ENCODE measurements around the gene CACNA1C.
"Not testable (repeated sequence)": the region's sequence is repeated elsewhere in the genome, so short reads cannot be mapped to it uniquely, and the experiment has no call there.

The CACNA1C gene

GRCh38 chr12:2126676-2127406 lies 74.1 kb downstream of the CACNA1C start:
- no peak for TF ChIP-seq CTCF (IDR thresholded peaks at IDR 0.05; ENCODE audit: low read depth, low read length, missing control alignments)

DNA sequence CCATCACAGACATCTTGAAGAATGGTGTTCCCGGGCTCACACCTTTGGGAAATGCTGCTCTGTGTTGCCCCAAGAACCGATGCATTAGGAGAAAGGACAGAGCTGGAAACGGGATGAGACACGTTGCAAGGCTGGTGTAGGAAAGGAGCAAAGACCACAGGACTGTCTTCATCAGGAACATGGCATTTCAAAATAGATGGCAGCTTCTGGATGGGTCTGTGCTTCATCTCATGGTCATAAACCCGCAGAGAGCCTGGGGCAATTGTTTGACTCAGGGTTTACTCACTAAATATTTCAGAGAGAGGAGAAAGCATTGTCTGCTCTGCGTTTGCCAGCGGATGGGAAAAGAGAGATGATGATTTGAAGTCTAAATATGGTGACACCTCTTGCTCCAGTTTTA lies 76.3 kb downstream of the CACNA1C start:
- H3K4me3 ChIP-seq (ENCODE audit: low read depth, low read length), result no peak overlapping the region
- in situ Hi-C loops (cut with HindIII; ENCODE audit: low sequenced_read_pairs), result no loop called here
- no peak for DNase-seq (ENCODE audit: low read depth)
- no peak for TF ChIP-seq CTCF (IDR thresholded peaks at IDR 0.05; ENCODE audit: low read depth, low read length, missing control alignments)

More at GRCh38 chr12:2126676-2127406, 74.1 kb downstream of the CACNA1C start:
- H3K4me3 ChIP-seq (ENCODE audit: low read depth, low read length), result no peak overlapping the region
- in situ Hi-C loops (cut with HindIII; ENCODE audit: low sequenced_read_pairs), result no loop called here
- DNase-seq (ENCODE audit: low read depth), result no peak

GRCh38 chr12:2135661-2136418 lies 83.1 kb downstream of the CACNA1C start:
- in situ Hi-C loops (cut with HindIII; ENCODE audit: low sequenced_read_pairs); DNase-seq (ENCODE audit: low read depth); H3K4me3 ChIP-seq (ENCODE audit: low read depth, low read length): not testable (repeated sequence)

- no peak for DNase-seq (ENCODE audit: low read depth)
- TF ChIP-seq CTCF (IDR thresholded peaks at IDR 0.05; ENCODE audit: low read depth, low read length, missing control alignments), result no peak
- in situ Hi-C loops (cut with HindIII; ENCODE audit: low sequenced_read_pairs), result no loop called here
- no peak overlapping the region for H3K4me3 ChIP-seq (ENCODE audit: low read depth, low read length)
Measured at GRCh38 chr12:2136901-2137300, 84.1 kb downstream of the CACNA1C start.

DNA sequence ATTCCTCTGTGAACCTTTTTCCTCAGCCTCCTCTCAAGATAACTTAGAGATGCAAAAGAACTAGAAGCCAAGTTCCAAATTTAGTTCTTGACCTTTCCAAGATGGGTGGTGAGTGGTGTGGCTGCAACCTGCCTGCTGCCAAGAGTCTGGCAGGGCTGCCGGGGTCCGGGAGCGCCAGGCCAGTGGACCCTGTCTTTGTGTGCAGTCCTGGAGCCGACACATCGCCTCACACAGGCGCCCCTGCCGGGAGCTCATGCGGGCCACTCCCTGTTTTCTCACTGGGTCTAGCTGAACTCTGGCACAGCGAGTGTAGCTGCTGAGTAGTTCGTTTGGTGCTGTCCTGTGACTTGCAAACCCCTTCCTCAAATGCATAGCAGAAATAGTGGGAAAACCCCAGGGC lies 84.9 kb downstream of the CACNA1C start:
- in situ Hi-C loops (cut with HindIII; ENCODE audit: low sequenced_read_pairs), result no loop called here
- no peak overlapping the region for H3K4me3 ChIP-seq (ENCODE audit: low read depth, low read length)
- DNase-seq (ENCODE audit: low read depth), result no peak
- TF ChIP-seq CTCF (IDR thresholded peaks at IDR 0.05; ENCODE audit: low read depth, low read length, missing control alignments), result peak; percentile 7

DNA sequence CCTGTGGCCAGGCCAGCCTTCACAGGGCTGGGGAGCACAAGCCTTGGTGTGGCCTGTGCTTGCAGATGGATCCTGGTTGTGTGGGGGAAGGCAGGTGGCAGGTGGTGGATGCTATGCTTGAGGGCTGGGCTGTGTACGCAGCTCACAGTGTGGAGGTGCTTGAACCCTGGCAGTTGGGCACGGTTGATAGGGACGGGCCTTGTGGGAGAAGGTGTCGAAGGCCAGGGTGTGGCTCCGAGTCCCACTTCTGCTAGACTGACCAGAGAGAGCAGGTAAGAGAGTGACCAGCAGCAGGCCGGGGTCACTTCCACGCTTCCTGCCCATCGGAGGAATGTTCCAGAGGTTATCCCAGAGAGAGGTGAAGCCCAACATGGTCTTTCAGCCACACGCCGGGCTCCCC lies 85.5 kb downstream of the CACNA1C start:
- no peak for DNase-seq (ENCODE audit: low read depth)
- H3K4me3 ChIP-seq (ENCODE audit: low read depth, low read length), result no peak overlapping the region
- in situ Hi-C loops (cut with HindIII; ENCODE audit: low sequenced_read_pairs), result no loop called here
- no peak for TF ChIP-seq CTCF (IDR thresholded peaks at IDR 0.05; ENCODE audit: low read depth, low read length, missing control alignments)

DNA sequence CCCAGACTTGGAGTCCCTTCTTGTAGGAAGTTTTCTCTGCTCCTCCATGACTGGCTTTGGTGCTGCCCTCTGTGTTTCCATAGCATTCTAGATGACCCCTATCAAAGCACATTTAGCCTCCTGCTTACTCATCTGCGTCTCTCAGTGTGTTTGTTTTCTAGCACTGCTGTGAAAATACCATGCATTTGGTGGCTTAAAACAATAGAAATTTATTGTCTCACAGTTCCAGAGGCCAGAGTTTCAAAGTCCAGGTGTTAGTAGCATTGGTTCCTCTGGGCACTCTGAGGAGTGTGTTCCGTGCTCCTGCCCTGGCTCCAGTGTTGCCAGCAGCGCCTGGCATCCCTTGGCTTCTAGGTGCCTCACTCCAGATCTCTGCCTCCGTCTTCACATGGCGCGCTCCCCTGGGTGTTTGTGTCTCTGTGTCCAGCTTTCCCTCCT lies 86.1 kb downstream of the CACNA1C start:
- no peak for TF ChIP-seq CTCF (IDR thresholded peaks at IDR 0.05; ENCODE audit: low read depth, low read length, missing control alignments)
- H3K4me3 ChIP-seq (ENCODE audit: low read depth, low read length), result no peak overlapping the region
- DNase-seq (ENCODE audit: low read depth), result no peak
- in situ Hi-C loops (cut with HindIII; ENCODE audit: low sequenced_read_pairs), result no loop called here
